ENCODE data around the gene TBC1D26.
"Not testable (repeated sequence)": the region's sequence is repeated elsewhere in the genome, so short reads cannot be mapped to it uniquely, and the experiment has no call there.

The TBC1D26 gene

GRCh38 chr17:15730535-15730934 lies 1.5 kb upstream of the TBC1D26 start:
- not testable (repeated sequence) for H3K27ac ChIP-seq (ENCODE audit: low read depth, low read length); H3K9me3 ChIP-seq (ENCODE audit: low read length); H3K9ac ChIP-seq (ENCODE audit: low read length); H3K36me3 ChIP-seq (ENCODE audit: insufficient read depth, low read length); H3K4me1 ChIP-seq (ENCODE audit: insufficient read depth, low read length); H3K4me3 ChIP-seq (ENCODE audit: low read depth in 1 of 2, low read length in 2 of 2); H3K27me3 ChIP-seq (ENCODE audit: control insufficient read depth in 1 of 2, insufficient read depth in 2 of 2, low read length in 2 of 2)

- H3K4me3 ChIP-seq (ENCODE audit: low read depth in 1 of 2, low read length in 2 of 2); H3K4me1 ChIP-seq (ENCODE audit: insufficient read depth, low read length); H3K27ac ChIP-seq (ENCODE audit: low read depth, low read length); H3K27me3 ChIP-seq (ENCODE audit: control insufficient read depth in 1 of 2, insufficient read depth in 2 of 2, low read length in 2 of 2); H3K36me3 ChIP-seq (ENCODE audit: insufficient read depth, low read length); H3K9ac ChIP-seq (ENCODE audit: low read length); H3K9me3 ChIP-seq (ENCODE audit: low read length): not testable (repeated sequence)
These were observed 1.2 kb downstream of the TBC1D26 start for GRCh38 chr17:15733174-15733789.

- H3K9me3 ChIP-seq (ENCODE audit: low read length); H3K27ac ChIP-seq (ENCODE audit: low read depth, low read length); H3K9ac ChIP-seq (ENCODE audit: low read length); H3K27me3 ChIP-seq (ENCODE audit: control insufficient read depth in 1 of 2, insufficient read depth in 2 of 2, low read length in 2 of 2); H3K4me1 ChIP-seq (ENCODE audit: insufficient read depth, low read length); H3K4me3 ChIP-seq (ENCODE audit: low read depth in 1 of 2, low read length in 2 of 2); H3K36me3 ChIP-seq (ENCODE audit: insufficient read depth, low read length): not testable (repeated sequence)
These were observed 4.5 kb downstream of the TBC1D26 start for GRCh38 chr17:15736578-15736977.

DNA sequence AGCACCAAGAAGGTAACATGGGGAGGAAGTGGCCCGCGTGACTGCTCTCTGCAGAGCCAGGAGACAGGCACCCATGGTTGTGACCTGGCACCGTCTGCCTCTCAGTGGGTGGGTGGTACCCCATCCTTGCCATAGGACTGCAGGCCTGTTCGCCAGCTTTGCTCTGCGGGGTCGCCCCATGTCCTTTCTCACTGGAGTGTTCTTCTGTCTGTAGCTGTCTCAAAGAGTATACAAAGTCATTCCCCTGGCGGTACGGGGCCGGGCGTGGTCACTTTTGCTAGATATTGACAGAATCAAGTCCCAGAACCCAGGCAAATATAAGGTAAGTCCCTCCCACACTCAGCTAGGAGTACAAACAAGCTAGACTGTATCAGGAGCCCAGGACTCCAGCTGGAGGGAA lies 6.0 kb downstream of the TBC1D26 start:
- no peaks in the 10 kb centered on the region for H3K9me3 ChIP-seq (ENCODE audit: low read length)
- no peak overlapping the region for H3K27ac ChIP-seq (ENCODE audit: low read depth, low read length)
- H3K4me3 ChIP-seq (ENCODE audit: low read depth in 1 of 2, low read length in 2 of 2), result no peak overlapping the region
- no peaks in the 10 kb centered on the region for H3K4me1 ChIP-seq (ENCODE audit: insufficient read depth, low read length)
- peaks cover 0 to 3% of the 10 kb centered on the region in 2 donors for H3K27me3 ChIP-seq (ENCODE audit: control insufficient read depth in 1 of 2, insufficient read depth in 2 of 2, low read length in 2 of 2)
- H3K36me3 ChIP-seq (ENCODE audit: insufficient read depth, low read length), result no peaks in the 10 kb centered on the region
- no peak overlapping the region for H3K9ac ChIP-seq (ENCODE audit: low read length)

GRCh38 chr17:15739259-15739658 lies 7.2 kb downstream of the TBC1D26 start:
- not testable (repeated sequence) for H3K36me3 ChIP-seq (ENCODE audit: insufficient read depth, low read length); H3K9ac ChIP-seq (ENCODE audit: low read length); H3K27me3 ChIP-seq (ENCODE audit: control insufficient read depth in 1 of 2, insufficient read depth in 2 of 2, low read length in 2 of 2); H3K4me3 ChIP-seq (ENCODE audit: low read depth in 1 of 2, low read length in 2 of 2); H3K27ac ChIP-seq (ENCODE audit: low read depth, low read length); H3K4me1 ChIP-seq (ENCODE audit: insufficient read depth, low read length); H3K9me3 ChIP-seq (ENCODE audit: low read length)

DNA sequence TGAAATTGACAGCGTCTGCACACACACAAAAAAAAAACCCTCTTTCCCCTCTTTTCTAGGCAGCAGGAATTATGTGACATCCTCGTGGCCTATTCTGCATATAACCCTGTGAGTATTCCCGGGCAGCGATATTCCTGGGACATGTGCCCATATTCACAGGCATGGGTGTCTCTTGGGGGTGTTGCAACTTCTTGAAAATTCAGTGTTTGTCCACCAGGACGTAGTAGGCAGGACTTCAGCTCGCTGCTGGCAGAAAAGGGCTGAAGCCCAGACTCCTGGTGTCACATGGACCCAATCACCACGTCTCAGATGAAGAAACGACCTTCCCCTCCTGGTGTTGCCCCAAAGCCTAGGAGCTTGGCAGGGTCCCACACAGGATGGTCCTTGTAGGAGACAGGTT lies 8.0 kb downstream of the TBC1D26 start:
- not testable (repeated sequence) for H3K27ac ChIP-seq (ENCODE audit: low read depth, low read length); H3K4me1 ChIP-seq (ENCODE audit: insufficient read depth, low read length); H3K4me3 ChIP-seq (ENCODE audit: low read depth in 1 of 2, low read length in 2 of 2); H3K27me3 ChIP-seq (ENCODE audit: control insufficient read depth in 1 of 2, insufficient read depth in 2 of 2, low read length in 2 of 2); H3K9me3 ChIP-seq (ENCODE audit: low read length); H3K9ac ChIP-seq (ENCODE audit: low read length); H3K36me3 ChIP-seq (ENCODE audit: insufficient read depth, low read length)

GRCh38 chr17:15740570-15741120 lies 8.6 kb downstream of the TBC1D26 start:
- Histone ChIP-seq H3K9me3 (ENCODE audit: low read length) (no peaks in the 10 kb centered on the region), H3K27ac (ENCODE audit: low read depth, low read length) (no peak overlapping the region)

DNA sequence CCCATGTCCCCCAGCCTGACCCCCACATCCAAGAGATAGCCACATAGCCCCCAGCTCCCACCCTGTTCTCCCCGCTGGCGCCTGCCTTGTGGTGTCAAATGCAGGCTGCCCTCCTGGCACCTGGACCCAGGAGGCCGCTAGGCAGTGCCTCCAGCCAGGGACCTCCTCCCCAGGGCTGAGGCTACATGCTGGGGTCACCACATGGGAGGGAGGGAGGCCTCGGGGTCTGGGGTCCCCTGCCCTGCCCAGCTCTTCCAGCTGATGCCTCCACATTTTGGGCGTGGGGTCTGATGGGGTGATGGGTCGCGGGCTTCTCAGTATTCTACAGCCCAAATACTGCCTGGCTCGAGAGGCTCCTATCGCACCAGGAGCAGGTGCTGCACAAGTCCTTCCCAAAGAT lies 9.5 kb downstream of the TBC1D26 start:
- peaks cover 0 to 3% of the 10 kb centered on the region in 2 donors for H3K27me3 ChIP-seq (ENCODE audit: control insufficient read depth in 1 of 2, insufficient read depth in 2 of 2, low read length in 2 of 2)
- H3K4me3 ChIP-seq (ENCODE audit: low read depth in 1 of 2, low read length in 2 of 2), result no peak overlapping the region
- H3K9me3 ChIP-seq (ENCODE audit: low read length), result no peaks in the 10 kb centered on the region

More at GRCh38 chr17:15740570-15741120, 8.6 kb downstream of the TBC1D26 start:
- Histone ChIP-seq H3K9ac (ENCODE audit: low read length) (no peak overlapping the region), H3K27me3 (ENCODE audit: control insufficient read depth in 1 of 2, insufficient read depth in 2 of 2, low read length in 2 of 2) (peaks cover 0 to 3% of the 10 kb centered on the region in 2 donors), H3K36me3 (ENCODE audit: insufficient read depth, low read length) (no peaks in the 10 kb centered on the region), H3K4me3 (ENCODE audit: low read depth in 1 of 2, low read length in 2 of 2) (no peak overlapping the region), H3K4me1 (ENCODE audit: insufficient read depth, low read length) (no peaks in the 10 kb centered on the region)

GRCh38 chr17:15742051-15742795 lies 10.1 kb downstream of the TBC1D26 start:
- H3K9me3 ChIP-seq (ENCODE audit: low read length), result no peaks in the 10 kb centered on the region
- H3K9ac ChIP-seq (ENCODE audit: low read length), result no peak overlapping the region
- H3K4me1 ChIP-seq (ENCODE audit: insufficient read depth, low read length), result no peaks in the 10 kb centered on the region
- H3K36me3 ChIP-seq (ENCODE audit: insufficient read depth, low read length), result no peaks in the 10 kb centered on the region
- no peak overlapping the region for H3K4me3 ChIP-seq (ENCODE audit: low read depth in 1 of 2, low read length in 2 of 2)
- peaks cover 0 to 3% of the 10 kb centered on the region in 2 donors for H3K27me3 ChIP-seq (ENCODE audit: control insufficient read depth in 1 of 2, insufficient read depth in 2 of 2, low read length in 2 of 2)
- H3K27ac ChIP-seq (ENCODE audit: low read depth, low read length), result no peak overlapping the region

More for the DNA sequence above, 9.5 kb downstream of the TBC1D26 start:
- Histone ChIP-seq H3K9ac (ENCODE audit: low read length) (no peak overlapping the region), H3K4me1 (ENCODE audit: insufficient read depth, low read length) (no peaks in the 10 kb centered on the region), H3K27ac (ENCODE audit: low read depth, low read length) (no peak overlapping the region), H3K36me3 (ENCODE audit: insufficient read depth, low read length) (no peaks in the 10 kb centered on the region)

GRCh38 chr17:15742921-15743320 lies 10.8 kb downstream of the TBC1D26 start:
- Histone ChIP-seq H3K9me3 (ENCODE audit: low read length) (no peaks in the 10 kb centered on the region), H3K4me1 (ENCODE audit: insufficient read depth, low read length) (no peaks in the 10 kb centered on the region), H3K27ac (ENCODE audit: low read depth, low read length) (no peak overlapping the region), H3K36me3 (ENCODE audit: insufficient read depth, low read length) (no peaks in the 10 kb centered on the region), H3K4me3 (ENCODE audit: low read depth in 1 of 2, low read length in 2 of 2) (no peak overlapping the region), H3K9ac (ENCODE audit: low read length) (no peak overlapping the region), H3K27me3 (ENCODE audit: control insufficient read depth in 1 of 2, insufficient read depth in 2 of 2, low read length in 2 of 2) (peaks cover 0 to 3% of the 10 kb centered on the region in 2 donors)

DNA sequence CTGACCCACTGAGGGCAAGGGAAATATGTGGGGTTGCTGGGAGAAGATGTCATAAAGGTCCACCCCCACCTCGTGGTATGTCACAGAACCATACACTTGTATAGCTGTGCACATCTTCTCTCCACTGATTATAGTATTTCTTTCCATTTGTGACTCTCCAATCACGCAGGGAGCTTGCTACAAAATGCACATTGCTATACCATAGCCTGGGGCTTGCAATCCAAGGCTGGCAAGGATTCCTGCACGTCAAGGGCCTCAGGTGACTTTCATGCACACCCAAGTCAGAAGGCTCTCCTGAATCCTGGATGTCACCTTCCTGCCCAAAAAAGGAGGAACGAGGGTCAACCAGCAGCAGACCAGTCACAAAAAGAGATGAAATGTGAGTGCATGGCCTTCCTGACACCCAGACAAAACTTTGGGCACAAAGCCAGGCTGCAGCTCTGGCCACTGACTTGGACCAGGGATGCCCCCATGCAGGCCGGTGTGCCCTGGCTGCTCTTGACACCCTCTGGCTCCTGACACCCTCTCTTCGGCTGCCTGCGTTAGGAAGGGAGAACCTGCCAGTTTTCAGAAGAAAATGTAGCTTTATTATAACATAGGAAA lies 12.1 kb downstream of the TBC1D26 start:
- peaks cover 0 to 3% of the 10 kb centered on the region in 2 donors for H3K27me3 ChIP-seq (ENCODE audit: control insufficient read depth in 1 of 2, insufficient read depth in 2 of 2, low read length in 2 of 2)
- no peak overlapping the region for H3K4me3 ChIP-seq (ENCODE audit: low read depth in 1 of 2, low read length in 2 of 2)
- H3K36me3 ChIP-seq (ENCODE audit: insufficient read depth, low read length), result no peaks in the 10 kb centered on the region
- H3K9ac ChIP-seq (ENCODE audit: low read length), result no peak overlapping the region
- H3K4me1 ChIP-seq (ENCODE audit: insufficient read depth, low read length), result no peaks in the 10 kb centered on the region
- no peaks in the 10 kb centered on the region for H3K9me3 ChIP-seq (ENCODE audit: low read length)
- H3K27ac ChIP-seq (ENCODE audit: low read depth, low read length), result no peak overlapping the region

Measured in muscle layer of colon (tissue), 2 donors.